NCI-H1436 treated with DMSO at 0.1 percent for 48 hours (cell line): ENCODE results near the gene OPA1.
A peak's percentile ranks its signal among the peaks of the same experiment; 100 is the strongest.

Experiments used
- DNase-seq: peaks from one replicate; lab custom pipeline; 2025; lab: John Stamatoyannopoulos, UW

OPA1 gene

GRCh38 chr3:193655831-193656433, 62.9 kb downstream of the OPA1 start:
- no peak for DNase-seq

- DNase-seq, result no peak
Observed at GRCh38 chr3:193656445-193656844, 63.4 kb downstream of the OPA1 start.

GRCh38 chr3:193656878-193657282, 63.9 kb downstream of the OPA1 start:
- DNase-seq, result no peak

GRCh38 chr3:193660171-193660570, 67.2 kb downstream of the OPA1 start:
- DNase-seq, result no peak

- no peak for DNase-seq
Observed at GRCh38 chr3:193660698-193661411, 67.8 kb downstream of the OPA1 start.

GRCh38 chr3:193662757-193663322, 69.8 kb downstream of the OPA1 start:
- no peak for DNase-seq

- DNase-seq, result peak; percentile 5
Observed at GRCh38 chr3:193665370-193665989, 72.5 kb downstream of the OPA1 start.

- DNase-seq, result no peak
Observed at GRCh38 chr3:193673845-193674244, 80.8 kb downstream of the OPA1 start.

- DNase-seq, result no peak
Observed at GRCh38 chr3:193674714-193675113, 81.7 kb downstream of the OPA1 start.

- no peak for DNase-seq
Observed at GRCh38 chr3:193677734-193678133, 84.7 kb downstream of the OPA1 start.

- DNase-seq, result no peak
Observed at GRCh38 chr3:193680220-193680619, 87.2 kb downstream of the OPA1 start.

- no peak for DNase-seq
Observed at GRCh38 chr3:193681631-193682030, 88.6 kb downstream of the OPA1 start.

GRCh38 chr3:193686665-193687483, 93.9 kb downstream of the OPA1 start:
- no peak for DNase-seq

GRCh38 chr3:193688834-193689714, 96.1 kb downstream of the OPA1 start:
- no peak for DNase-seq

GRCh38 chr3:193693774-193694173, 100.8 kb downstream of the OPA1 start:
- DNase-seq, result no peak

GRCh38 chr3:193701953-193702635, 109.1 kb downstream of the OPA1 start:
- DNase-seq, result no peak

GRCh38 chr3:193702967-193703366, 110.0 kb downstream of the OPA1 start:
- DNase-seq, result no peak

GRCh38 chr3:193704431-193704830, 111.4 kb downstream of the OPA1 start:
- no peak for DNase-seq

GRCh38 chr3:193708270-193708669, 115.3 kb downstream of the OPA1 start:
- no peak for DNase-seq
